ENCODE data around the gene RNU6-9.

- TF ChIP-seq, protein P1, sequence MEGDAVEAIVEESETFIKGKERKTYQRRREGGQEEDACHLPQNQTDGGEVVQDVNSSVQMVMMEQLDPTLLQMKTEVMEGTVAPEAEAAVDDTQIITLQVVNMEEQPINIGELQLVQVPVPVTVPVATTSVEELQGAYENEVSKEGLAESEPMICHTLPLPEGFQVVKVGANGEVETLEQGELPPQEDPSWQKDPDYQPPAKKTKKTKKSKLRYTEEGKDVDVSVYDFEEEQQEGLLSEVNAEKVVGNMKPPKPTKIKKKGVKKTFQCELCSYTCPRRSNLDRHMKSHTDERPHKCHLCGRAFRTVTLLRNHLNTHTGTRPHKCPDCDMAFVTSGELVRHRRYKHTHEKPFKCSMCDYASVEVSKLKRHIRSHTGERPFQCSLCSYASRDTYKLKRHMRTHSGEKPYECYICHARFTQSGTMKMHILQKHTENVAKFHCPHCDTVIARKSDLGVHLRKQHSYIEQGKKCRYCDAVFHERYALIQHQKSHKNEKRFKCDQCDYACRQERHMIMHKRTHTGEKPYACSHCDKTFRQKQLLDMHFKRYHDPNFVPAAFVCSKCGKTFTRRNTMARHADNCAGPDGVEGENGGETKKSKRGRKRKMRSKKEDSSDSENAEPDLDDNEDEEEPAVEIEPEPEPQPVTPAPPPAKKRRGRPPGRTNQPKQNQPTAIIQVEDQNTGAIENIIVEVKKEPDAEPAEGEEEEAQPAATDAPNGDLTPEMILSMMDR (IDR thresholded peaks at IDR 0.05), result no peak
- no peak for TF ChIP-seq POLR2A (IDR thresholded peaks at IDR 0.05)
Measured at GRCh38 chr19:904545-904944, 11.3 kb downstream of the RNU6-9 start.
